NCI-H82 (cell line): ENCODE measurements around the gene SH3PXD2B.
A peak's percentile ranks its signal among the peaks of the same experiment; 100 is the strongest.

Experiments used
- DNase-seq: peaks from one replicate; lab custom pipeline; 2025; lab: John Stamatoyannopoulos, UW

Gene SH3PXD2B

GRCh38 chr5:172436879-172437369 is 17.4 kb downstream of the SH3PXD2B start:
- no peak for DNase-seq

GRCh38 chr5:172436078-172436878 is 18.0 kb downstream of the SH3PXD2B start:
- no peak for DNase-seq

- DNase-seq = no peak
These were observed 18.8 kb downstream of the SH3PXD2B start for GRCh38 chr5:172435362-172436077.

- DNase-seq = no peak
These were observed 20.1 kb downstream of the SH3PXD2B start for GRCh38 chr5:172434251-172434650.

- DNase-seq = no peak
These were observed 20.8 kb downstream of the SH3PXD2B start for GRCh38 chr5:172433513-172433912.

GRCh38 chr5:172433071-172433470 is 21.3 kb downstream of the SH3PXD2B start:
- no peak for DNase-seq

- no peak for DNase-seq
These were observed 24.0 kb downstream of the SH3PXD2B start for GRCh38 chr5:172430354-172430753.

- no peak for DNase-seq
These were observed 25.0 kb downstream of the SH3PXD2B start for GRCh38 chr5:172429201-172429940.

GRCh38 chr5:172428224-172429166 is 25.8 kb downstream of the SH3PXD2B start:
- no peak for DNase-seq

- DNase-seq = no peak
These were observed 27.1 kb downstream of the SH3PXD2B start for GRCh38 chr5:172427202-172427601.

- no peak for DNase-seq
These were observed 28.2 kb downstream of the SH3PXD2B start for GRCh38 chr5:172426086-172426485.

GRCh38 chr5:172425402-172425801 is 28.9 kb downstream of the SH3PXD2B start:
- no peak for DNase-seq

GRCh38 chr5:172424808-172425207 is 29.5 kb downstream of the SH3PXD2B start:
- no peak for DNase-seq

GRCh38 chr5:172424111-172424490 is 30.2 kb downstream of the SH3PXD2B start:
- DNase-seq = no peak

GRCh38 chr5:172423379-172424110 is 30.8 kb downstream of the SH3PXD2B start:
- no peak for DNase-seq

- DNase-seq = no peak
These were observed 32.1 kb downstream of the SH3PXD2B start for GRCh38 chr5:172422255-172422654.

- no peak for DNase-seq
These were observed 33.3 kb downstream of the SH3PXD2B start for GRCh38 chr5:172421020-172421419.

- DNase-seq = peak; percentile 7
These were observed 33.9 kb downstream of the SH3PXD2B start for GRCh38 chr5:172420235-172420939.

GRCh38 chr5:172418862-172419814 is 35.2 kb downstream of the SH3PXD2B start:
- peak; percentile 65 for DNase-seq
